Measurements from ENCODE around the gene ANO8.

GRCh38 chr19:17365361-17365760 lies 30.7 kb upstream of the ANO8 start:
- TF ChIP-seq CTCF (IDR thresholded peaks at IDR 0.05; ENCODE audit: low read length) = no peak
- TF ChIP-seq EZH2phosphoT487 (IDR thresholded peaks at IDR 0.05; ENCODE audit: low read length) = no peak
- no peak for TF ChIP-seq EZH2 (optimal IDR thresholded peaks at IDR 0.05; ENCODE audit: low read depth, low read length)
